GM12864 (cell line): ENCODE measurements around the gene ENHO.

Experiments used
- DNase-seq: peaks from one replicate; pipeline ENCODE4 v3.0.0-alpha.2; 2011; ENCODE audit warnings: low read depth
- H3K4me3 ChIP-seq: 2 replicates; pipeline ENCODE4 v1.5.1; 2011; ENCODE audit warnings: mild to moderate bottlenecking, low read depth, low read length, control low read depth
- TF ChIP-seq, protein P1 (sequence below): IDR thresholded peaks from 2 replicates; pipeline ENCODE4 v1.5.1; 2011; ENCODE audit warnings: low read depth, mild to moderate bottlenecking, moderate library complexity, low read length, control low read depth, inconsistent platforms; ENCODE audit errors: missing control alignments

Gene ENHO

DNA sequence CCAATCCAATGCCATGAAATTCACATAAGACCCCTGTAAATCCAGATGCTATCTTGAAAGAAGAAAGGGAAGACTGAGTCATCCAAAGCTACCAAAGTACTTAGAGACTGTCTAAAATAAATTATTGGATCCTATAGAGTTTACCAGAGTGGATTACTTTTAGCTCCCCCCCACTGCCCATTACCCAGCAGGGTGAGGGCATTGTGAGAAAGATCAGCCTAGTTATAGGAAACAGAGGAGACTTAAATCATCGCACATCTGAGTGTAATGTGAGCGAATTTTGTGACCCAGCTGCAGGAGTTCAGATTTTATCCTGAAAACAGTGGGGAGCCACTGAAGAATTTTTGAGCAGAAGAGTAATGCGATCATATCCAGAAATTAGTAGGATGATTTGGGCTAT is 1.6 kb upstream of the ENHO start:
- no peak for DNase-seq
- no peak overlapping the region for H3K4me3 ChIP-seq
- TF ChIP-seq, protein P1, sequence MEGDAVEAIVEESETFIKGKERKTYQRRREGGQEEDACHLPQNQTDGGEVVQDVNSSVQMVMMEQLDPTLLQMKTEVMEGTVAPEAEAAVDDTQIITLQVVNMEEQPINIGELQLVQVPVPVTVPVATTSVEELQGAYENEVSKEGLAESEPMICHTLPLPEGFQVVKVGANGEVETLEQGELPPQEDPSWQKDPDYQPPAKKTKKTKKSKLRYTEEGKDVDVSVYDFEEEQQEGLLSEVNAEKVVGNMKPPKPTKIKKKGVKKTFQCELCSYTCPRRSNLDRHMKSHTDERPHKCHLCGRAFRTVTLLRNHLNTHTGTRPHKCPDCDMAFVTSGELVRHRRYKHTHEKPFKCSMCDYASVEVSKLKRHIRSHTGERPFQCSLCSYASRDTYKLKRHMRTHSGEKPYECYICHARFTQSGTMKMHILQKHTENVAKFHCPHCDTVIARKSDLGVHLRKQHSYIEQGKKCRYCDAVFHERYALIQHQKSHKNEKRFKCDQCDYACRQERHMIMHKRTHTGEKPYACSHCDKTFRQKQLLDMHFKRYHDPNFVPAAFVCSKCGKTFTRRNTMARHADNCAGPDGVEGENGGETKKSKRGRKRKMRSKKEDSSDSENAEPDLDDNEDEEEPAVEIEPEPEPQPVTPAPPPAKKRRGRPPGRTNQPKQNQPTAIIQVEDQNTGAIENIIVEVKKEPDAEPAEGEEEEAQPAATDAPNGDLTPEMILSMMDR: no peak

DNA sequence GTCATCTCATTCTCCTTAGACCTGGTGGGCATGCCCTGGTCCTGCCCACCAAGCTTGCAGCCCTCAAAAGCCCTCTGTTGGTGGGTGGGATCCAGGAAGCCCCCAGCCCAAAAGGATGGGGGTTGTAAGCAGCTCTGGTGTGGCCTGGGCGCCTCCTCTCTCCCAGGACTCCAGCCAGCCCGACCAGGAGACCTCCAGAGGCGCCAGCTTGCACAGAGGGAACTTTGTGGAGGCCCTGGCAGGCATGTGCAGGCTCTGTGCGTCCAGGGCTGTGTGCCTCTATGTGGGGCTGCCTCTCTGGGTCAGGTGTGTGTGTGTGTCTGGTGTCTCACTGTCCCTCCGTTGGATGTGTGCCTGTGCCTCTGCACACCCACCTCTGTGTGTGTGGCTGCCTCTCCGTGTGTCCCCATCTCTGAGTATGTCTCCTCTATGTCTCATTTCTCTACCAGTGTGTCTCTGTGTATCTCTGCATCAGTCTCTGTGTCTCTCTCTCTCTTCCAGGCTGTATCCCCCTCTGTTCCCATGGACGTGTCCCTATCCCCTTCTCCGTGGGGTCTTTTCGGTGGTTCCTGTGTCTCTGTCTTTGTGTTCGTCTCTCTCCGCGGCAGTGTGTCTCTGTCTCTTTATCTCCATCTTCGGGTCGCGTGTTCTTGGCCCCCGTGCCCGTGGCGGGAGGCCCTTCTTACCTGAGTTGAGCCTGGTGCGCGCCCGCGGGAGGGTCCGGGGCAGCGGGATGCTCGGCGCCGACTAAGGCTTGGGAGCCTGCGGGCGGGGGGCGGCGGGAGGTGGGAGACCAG is 501 bp downstream of the ENHO start:
- DNase-seq: no peak
- TF ChIP-seq, protein P1: no peak
- H3K4me3 ChIP-seq: no peak overlapping the region; the same call in 1 of the 2 replicates

DNA sequence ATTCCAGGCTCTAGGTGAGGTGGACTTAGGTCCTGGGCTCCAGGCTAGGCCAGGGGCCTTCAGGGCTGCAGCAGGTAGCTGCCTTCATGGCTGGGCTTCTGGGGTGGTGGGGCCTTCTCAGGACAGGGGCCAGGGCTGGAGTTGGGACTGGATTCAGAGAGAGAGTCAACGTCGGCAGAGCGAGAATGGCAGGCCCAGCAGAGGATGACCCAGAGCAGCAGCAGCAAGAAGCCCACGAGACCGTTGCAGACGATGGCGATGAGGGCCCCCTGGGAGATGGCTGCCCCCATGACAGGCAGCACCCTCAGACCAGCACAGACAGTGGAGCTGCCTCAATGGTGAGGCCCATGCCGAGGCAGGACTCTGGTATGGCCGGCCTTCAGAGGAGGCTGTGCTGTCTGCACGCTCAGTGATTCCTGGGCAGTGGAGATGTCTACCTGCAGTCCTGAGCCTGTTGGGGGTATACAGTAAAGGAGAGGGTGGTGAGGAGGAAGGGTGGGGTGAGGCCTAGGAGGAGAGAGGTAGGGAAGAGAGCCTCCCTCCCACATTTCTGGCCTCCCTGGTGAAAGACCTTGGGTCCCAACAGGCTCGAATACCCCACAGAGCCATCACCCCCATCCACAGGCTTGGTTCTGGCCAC is 1.3 kb downstream of the ENHO start:
- TF ChIP-seq, protein P1: no peak
- no peak for DNase-seq
- no peak overlapping the region for H3K4me3 ChIP-seq

DNA sequence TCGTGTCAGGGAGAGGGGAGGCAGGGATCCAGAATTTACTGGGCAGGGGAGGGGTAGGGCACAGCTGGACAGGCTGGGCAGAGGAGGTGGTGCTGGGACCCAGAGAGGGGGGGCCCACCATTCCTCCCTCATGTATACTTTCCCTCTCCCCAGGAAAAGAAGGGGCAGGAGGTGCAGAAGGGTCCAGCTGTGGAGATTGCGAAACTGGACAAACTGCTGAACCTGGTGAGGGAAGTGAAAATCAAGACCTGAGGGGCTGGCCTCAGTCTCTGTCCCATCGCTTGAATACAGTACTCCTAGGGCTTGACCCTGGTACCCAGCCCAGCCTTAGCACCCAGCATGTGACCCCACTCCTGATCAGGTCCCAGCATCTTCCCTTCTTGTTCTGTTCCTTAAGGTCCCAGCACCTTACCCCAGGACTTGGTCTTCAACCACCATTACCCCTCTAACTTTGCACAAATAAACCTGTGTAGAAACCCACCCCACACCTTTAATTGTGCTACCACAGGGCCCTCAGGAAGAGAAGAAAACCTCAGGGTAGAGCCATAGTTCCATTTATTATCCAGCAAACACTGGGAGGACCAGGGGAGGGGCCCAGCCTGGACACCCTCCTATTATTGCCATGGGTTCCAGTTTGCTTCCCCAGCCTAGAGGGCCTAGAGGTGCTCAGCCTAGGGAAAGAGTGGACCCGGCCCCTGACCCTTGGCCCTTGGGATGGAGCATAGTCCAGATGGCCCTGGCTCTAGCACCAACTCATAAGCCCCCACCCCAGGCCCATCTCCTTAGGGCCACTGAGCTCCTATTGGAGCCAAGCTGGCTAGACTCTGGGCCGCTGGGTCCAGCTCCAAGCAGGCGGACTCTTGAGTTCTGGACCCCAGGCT is 2.0 kb downstream of the ENHO start:
- TF ChIP-seq, protein P1: no peak
- DNase-seq: no peak

DNA sequence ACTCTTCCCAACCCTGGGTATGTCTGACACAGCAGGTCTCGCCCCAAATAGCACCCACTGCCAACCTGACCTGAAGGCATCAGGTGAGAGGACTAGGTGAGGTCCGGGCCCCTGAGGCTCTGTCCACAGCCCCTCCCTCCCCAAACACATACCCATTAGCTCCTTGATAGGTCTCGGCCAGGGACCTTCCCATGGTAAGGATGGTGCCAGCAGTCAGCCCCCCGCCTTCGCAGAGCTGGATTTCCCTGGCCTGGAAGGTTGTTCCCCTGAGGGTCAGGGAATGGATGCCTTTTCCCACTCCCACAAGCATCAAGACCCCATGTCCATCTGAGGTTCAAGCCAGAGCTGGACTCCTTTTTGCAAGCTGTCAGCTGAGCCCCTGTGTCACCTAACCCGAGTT is 2.7 kb downstream of the ENHO start:
- TF ChIP-seq, protein P1: no peak
- no peak overlapping the region for H3K4me3 ChIP-seq
- DNase-seq: no peak

More for the DNA sequence above, 2.0 kb downstream of the ENHO start:
- no peak overlapping the region for H3K4me3 ChIP-seq

DNA sequence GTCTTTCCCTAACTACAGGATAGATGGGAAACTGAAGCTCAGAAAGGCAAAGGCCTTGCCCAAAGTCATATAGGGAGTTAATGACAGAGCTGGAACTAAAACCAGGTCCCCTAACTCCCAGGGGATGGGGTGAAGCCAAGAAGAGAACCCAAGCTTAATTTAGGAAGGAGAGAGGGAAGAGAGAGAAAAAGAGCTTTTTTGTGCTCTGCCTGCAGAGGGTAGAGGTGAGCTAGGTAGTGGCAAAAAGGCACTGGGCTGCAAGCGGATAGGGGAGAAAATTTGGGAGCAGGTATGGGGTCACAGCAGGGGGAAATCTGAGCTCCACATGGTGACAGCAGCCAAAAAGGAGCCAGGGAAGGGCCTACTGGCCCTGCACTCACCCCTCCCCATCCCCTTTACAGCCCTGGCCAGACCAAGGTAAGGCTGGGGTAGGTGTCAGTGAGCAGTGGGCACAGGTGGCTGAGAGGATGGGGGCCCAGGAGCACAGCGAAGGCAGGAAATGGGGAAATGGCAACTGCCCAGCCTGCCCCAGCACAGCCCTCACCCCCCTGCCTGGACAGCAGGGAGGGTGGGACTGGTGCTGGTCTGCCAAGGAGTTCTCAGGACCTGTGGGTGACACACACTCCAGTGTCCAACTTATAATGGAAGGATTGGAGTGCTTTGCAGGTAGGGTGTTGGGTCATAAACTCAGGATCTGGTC is 3.3 kb downstream of the ENHO start:
- no peak for DNase-seq
- TF ChIP-seq, protein P1: peak; percentile 27
- no peak overlapping the region for H3K4me3 ChIP-seq
